H1 (cell line): ENCODE measurements around the gene NKX2-4. TPM values are rescaled to one million over a fixed set of nuclear protein-coding genes. Genes with fewer than 3 reads are reported as not detected.

Experiments
- CTCF ChIA-PET: fragments of 300-600 bp; sonication (Branson Sonifier 250); formaldehyde crosslinking; loops from one replicate; lab custom pipeline; 2021; ENCODE audit not compliant: partially characterized antibody; lab: Charles Lee
- POLR2A ChIA-PET: fragments of 300-600 bp; sonication (Branson Sonifier 250); formaldehyde crosslinking; loops from one replicate; lab custom pipeline; 2021; ENCODE audit warnings: inconsistent platforms; ENCODE audit not compliant: partially characterized antibody; lab: Charles Lee
- DNase-seq, 2 experiments: peaks; one replicate each; pipeline versions ENCODE4 v3.0.0 to v3.0.0-alpha.2; 2010 to 2022; ENCODE audit warnings: low spot score in 2 of 2, low read depth in 1 of 2, mixed read lengths in 1 of 2
- FAIRE-seq: peaks from 2 replicates; lab custom pipeline; 2011; peaks lifted over from hg19 to GRCh38; lab: Jason Lieb, UNC
- H2AFZ ChIP-seq: 2 replicates; pipeline ENCODE4 v1.8.1; 2012; ENCODE audit warnings: low read length, inconsistent platforms
- H2AK5ac ChIP-seq: 2 replicates; pipeline ENCODE4 v1.6.1; 2013; ENCODE audit warnings: low read depth, low read length
- H2BK120ac ChIP-seq: replicated peaks from 2 replicates; pipeline ENCODE3; 2013; ENCODE audit warnings: low read depth, low read length, inconsistent platforms
- H2BK12ac ChIP-seq: 2 replicates; pipeline ENCODE4 v1.6.1; 2013; ENCODE audit warnings: low read depth, low read length
- H2BK15ac ChIP-seq: 2 replicates; pipeline ENCODE4 v1.6.1; 2013; ENCODE audit warnings: low read length
- H2BK20ac ChIP-seq: 2 replicates; pipeline ENCODE4 v1.6.1; 2013; ENCODE audit warnings: low read length
- H2BK5ac ChIP-seq: 2 replicates; pipeline ENCODE4 v1.6.1; 2013; ENCODE audit warnings: low read depth, low read length
- H3K14ac ChIP-seq: 2 replicates; pipeline ENCODE4 v1.6.1; 2013; ENCODE audit warnings: inconsistent platforms; ENCODE audit not compliant: insufficient read length
- H3K18ac ChIP-seq: 2 replicates; pipeline ENCODE4 v1.6.1; 2013; ENCODE audit warnings: low read length; ENCODE audit errors: extremely low read depth
- H3K23ac ChIP-seq: 2 replicates; pipeline ENCODE4 v1.6.1; 2013; ENCODE audit warnings: inconsistent platforms; ENCODE audit not compliant: insufficient read length
- H3K23me2 ChIP-seq: 2 replicates; pipeline ENCODE4 v1.6.1; 2013; ENCODE audit warnings: low read depth, low read length
- H3K27ac ChIP-seq: 2 replicates; pipeline ENCODE4 v1.6.1; 2011; ENCODE audit warnings: low read depth, low read length, inconsistent platforms
- H3K27me3 ChIP-seq, 4 experiments: replicated peaks in 1 of 4; 1 replicate in 1 of 4; 2 replicates in 3 of 4; pipeline versions ENCODE4 v1.6.1 to v1.8.1; 2011 to 2013; ENCODE audit warnings: low read length in 3 of 4, mild to moderate bottlenecking in 3 of 4, inconsistent platforms in 2 of 4, mixed read lengths in 2 of 4, moderate library complexity in 1 of 4; ENCODE audit not compliant: control insufficient read depth in 3 of 4, insufficient read depth in 3 of 4; ENCODE audit errors: extremely low read depth in 1 of 4
- H3K36me3 ChIP-seq, 4 experiments: 2 replicates each; pipeline versions ENCODE4 v1.6.1 to v1.8.1; 2011 to 2013; ENCODE audit warnings: mild to moderate bottlenecking in 4 of 4, low read length in 3 of 4, moderate library complexity in 2 of 4, control low read depth in 1 of 4, inconsistent platforms in 1 of 4; ENCODE audit not compliant: insufficient read depth in 4 of 4, control insufficient read depth in 2 of 4
- H3K4ac ChIP-seq: replicated peaks from 2 replicates; pipeline ENCODE3; 2013; ENCODE audit warnings: low read length, low read depth, mixed read lengths, inconsistent platforms; ENCODE audit not compliant: insufficient read length
- H3K4me1 ChIP-seq, 4 experiments: replicated peaks in 1 of 4; 1 replicate in 1 of 4; 2 replicates in 3 of 4; pipeline versions ENCODE4 v1.6.1 to v1.8.1; 2011 to 2013; ENCODE audit warnings: low read length in 3 of 4, inconsistent platforms in 2 of 4, mixed read lengths in 1 of 4; ENCODE audit not compliant: insufficient read depth in 4 of 4, control insufficient read depth in 3 of 4
- H3K4me2 ChIP-seq, 2 experiments: 2 replicates each; pipeline versions ENCODE4 v1.6.1 to v1.8.1; 2011 to 2013; ENCODE audit warnings: low read depth in 2 of 2, low read length in 2 of 2, control low read depth in 1 of 2, inconsistent platforms in 1 of 2, mild to moderate bottlenecking in 1 of 2; ENCODE audit not compliant: insufficient read depth in 1 of 2
- H3K4me3 ChIP-seq, 4 experiments: fragments of 200-600, 300-600 bp in 1 of 4; sonication (generic), shearing (Covaris generic), sonication (Bioruptor Twin) in 1 of 4; 2 replicates each; pipeline versions ENCODE4 v1.5.1 to v1.8.1; 2011 to 2016; ENCODE audit warnings: low read length in 4 of 4, low read depth in 3 of 4, control low read depth in 2 of 4, inconsistent platforms in 2 of 4, mild to moderate bottlenecking in 2 of 4, mixed read lengths in 1 of 4, moderate library complexity in 1 of 4; ENCODE audit not compliant: insufficient read depth in 2 of 4; ENCODE audit errors: extremely low read depth in 1 of 4
- H3K56ac ChIP-seq: replicated peaks from 2 replicates; pipeline ENCODE3; 2013; ENCODE audit warnings: low read depth, mild to moderate bottlenecking, mixed read lengths, low read length, inconsistent platforms; ENCODE audit not compliant: insufficient read length
- H3K79me1 ChIP-seq: 2 replicates; pipeline ENCODE4 v1.6.1; 2013; ENCODE audit warnings: low read depth, low read length, control low read depth
- H3K79me2 ChIP-seq, 2 experiments: 2 replicates each; pipeline versions ENCODE4 v1.6.1 to v1.8.1; 2012 to 2013; ENCODE audit warnings: low read length in 2 of 2, mild to moderate bottlenecking in 2 of 2, inconsistent platforms in 1 of 2; ENCODE audit not compliant: insufficient read depth in 2 of 2, control insufficient read depth in 1 of 2
- H3K9ac ChIP-seq, 4 experiments: replicated peaks in 1 of 4; 1 replicate in 1 of 4; 2 replicates in 3 of 4; pipeline versions ENCODE4 v1.6.1 to v1.8.1; 2011 to 2013; ENCODE audit warnings: low read depth in 3 of 4, low read length in 3 of 4, control low read depth in 2 of 4, mild to moderate bottlenecking in 2 of 4, moderate library complexity in 2 of 4, inconsistent platforms in 1 of 4; ENCODE audit errors: extremely low read depth in 1 of 4
- H3K9me3 ChIP-seq, 2 experiments: 2 replicates each; pipeline versions ENCODE4 v1.6.1 to v1.8.1; 2012 to 2013; ENCODE audit warnings: mild to moderate bottlenecking in 2 of 2, moderate library complexity in 2 of 2, control low read depth in 1 of 2, inconsistent platforms in 1 of 2, low read depth in 1 of 2, low read length in 1 of 2, mixed read lengths in 1 of 2; ENCODE audit not compliant: insufficient read depth in 2 of 2
- H4K20me1 ChIP-seq, 2 experiments: replicated peaks in 1 of 2; 2 replicates each; pipeline versions ENCODE3 to v1.8.1; 2011 to 2013; ENCODE audit warnings: inconsistent platforms in 2 of 2, low read length in 2 of 2, mild to moderate bottlenecking in 1 of 2; ENCODE audit not compliant: insufficient read depth in 2 of 2, control insufficient read depth in 1 of 2
- H4K5ac ChIP-seq: 2 replicates; pipeline ENCODE4 v1.6.1; 2013; ENCODE audit warnings: low read length, low read depth, mixed read lengths, inconsistent platforms; ENCODE audit not compliant: insufficient read length
- H4K8ac ChIP-seq: 2 replicates; pipeline ENCODE4 v1.8.0; 2013; ENCODE audit warnings: mild to moderate bottlenecking, moderate library complexity, low read length, inconsistent platforms; ENCODE audit not compliant: insufficient read depth; ENCODE audit errors: extremely low read depth
- H4K91ac ChIP-seq: replicated peaks from 2 replicates; pipeline ENCODE3; 2013; ENCODE audit warnings: low read length, mixed read lengths, inconsistent platforms; ENCODE audit not compliant: insufficient read length
- BCL11A ChIP-seq, 2 experiments: IDR thresholded peaks; one replicate each; pipeline ENCODE4 v1.6.1; 2011; ENCODE audit warnings: low read depth in 2 of 2, low read length in 2 of 2, mild to moderate bottlenecking in 2 of 2
- CBX8 ChIP-seq: fragments of 300-800, 300-1000 bp; sonication (generic); IDR thresholded peaks from 2 replicates; pipeline ENCODE4 v1.7.1; 2016; ENCODE audit warnings: low read depth, low read length, borderline replicate concordance
- CHD2 ChIP-seq: IDR thresholded peaks from 2 replicates; pipeline ENCODE4 v1.6.1; 2012; ENCODE audit warnings: low read length, improper control_type of control experiment
- CTBP2 ChIP-seq: IDR thresholded peaks from 2 replicates; pipeline ENCODE4 v1.7.0; 2011; ENCODE audit warnings: borderline replicate concordance, mild to moderate bottlenecking, moderate library complexity, mixed read lengths, low read length; ENCODE audit not compliant: insufficient read depth, insufficient read length
- EZH2 ChIP-seq: fragments of 200-600 bp; sonication (generic); IDR thresholded peaks from 2 replicates; pipeline ENCODE4 v1.7.1; 2012; ENCODE audit warnings: low read depth, mild to moderate bottlenecking, moderate library complexity, low read length, inconsistent platforms; ENCODE audit not compliant: severe bottlenecking
- NANOG ChIP-seq: IDR thresholded peaks from 2 replicates; pipeline ENCODE4 v1.6.1; 2011; ENCODE audit warnings: low read length, low read depth, mild to moderate bottlenecking, inconsistent platforms; ENCODE audit not compliant: insufficient read depth, poor library complexity, severe bottlenecking
- NRF1 ChIP-seq: IDR thresholded peaks from 2 replicates; pipeline ENCODE4 v1.6.1; 2011; ENCODE audit warnings: mild to moderate bottlenecking, low read depth, low read length, improper control_type of control experiment
- SP2 ChIP-seq: IDR thresholded peaks from 2 replicates; pipeline ENCODE4 v1.6.1; 2012; ENCODE audit warnings: mild to moderate bottlenecking, low read length, inconsistent platforms
- SUZ12 ChIP-seq: fragments of 200-600 bp; sonication (generic); IDR thresholded peaks from 2 replicates; pipeline ENCODE4 v1.6.1; 2012; ENCODE audit warnings: mild to moderate bottlenecking, inconsistent platforms, low read length, moderate library complexity, mixed read lengths
- WGBS, 2 experiments: shearing (Covaris generic) in 1 of 2; methylation state at CpG; one replicate each; pipeline versions ENCODE4 v1.1.6 to v1.1.7; 2013 to 2015; ENCODE audit warnings: low lambda C conversion rate in 2 of 2, mixed read lengths in 2 of 2, inconsistent platforms in 1 of 2, low coverage in 1 of 2, missing lambda C conversion rate in 1 of 2; ENCODE audit not compliant: insufficient replicate concordance in 2 of 2, insufficient coverage in 1 of 2, insufficient read length in 1 of 2; ENCODE audit errors: extremely low coverage in 1 of 2, missing lambda C conversion rate in 1 of 2; 5-methylcytosine and 5-hydroxymethylcytosine counted together
- polyA plus RNA-seq, 7 experiments: library from polyadenylated mRNA; depleted of rRNA in 3 of 7; stranded (reverse) in 5 of 7; unstranded in 2 of 7; fragments of >200 nt in 5 of 7; fragments of 200-250 nt in 2 of 7; gene quantifications; 1 replicate in 5 of 7; 2 replicates in 1 of 7; 4 replicates in 1 of 7; pipeline versions ENCODE4 v1.2.1 to v1.2.3, GENCODE V29; 2011 to 2013; ENCODE audit warnings: missing spikeins in 2 of 7, mixed read lengths in 2 of 7
- total RNA-seq: library from RNA; stranded (reverse); fragmentation: NEBNext Ultra II Directional; extraction: Animal tissue kit (Norgen Biotek cat#: 25700); gene quantifications from 2 replicates; pipeline ENCODE4 v1.2.1, GENCODE V29; 2021

The NKX2-4 gene
- total and polyA plus RNA-seq, 2 of the 8 experiments (the other 6 are each of a cell fraction or from before 2014, with no cell fraction given): 0.12 to 0.37 TPM

- Histone ChIP-seq H4K91ac (no peak overlapping the region), H3K14ac (no peak overlapping the region), H4K20me1 (peaks cover 0 to 7% of the 10 kb centered on the region in 2 experiments), H3K23ac (no peak overlapping the region), H2BK12ac (no peak overlapping the region), H2AFZ (no peak overlapping the region), H4K5ac (no peak overlapping the region), H2BK15ac (no peak overlapping the region), H3K4me3 (no peak overlapping the region), H3K79me1 (no peaks in the 10 kb centered on the region), H3K4me1 (no peaks in the 10 kb centered on the region; a peak in 1 of 7 replicates), H2BK5ac (no peak overlapping the region), H3K4me2 (no peak overlapping the region), H3K36me3 (peaks cover 0 to 16% (median 4%) of the 10 kb centered on the region in 4 experiments; a peak in 3 of 8 replicates), H3K18ac (no peak overlapping the region), H3K9me3 (peaks cover 0 to 9% of the 10 kb centered on the region in 2 experiments; a peak in 1 of 4 replicates), H4K8ac (no peak overlapping the region), H3K9ac (no peak overlapping the region), H3K23me2 (peaks cover 3% of the 10 kb centered on the region; the same call in 1 of the 2 replicates), H2BK120ac (no peak overlapping the region), H2AK5ac (no peak overlapping the region), H3K56ac (no peak overlapping the region), H3K4ac (no peak overlapping the region), H3K79me2 (no peaks in the 10 kb centered on the region), H2BK20ac (no peak overlapping the region), H3K27ac (no peak overlapping the region), H3K27me3 (peaks cover 51 to 81% (median 70%) of the 10 kb centered on the region in 4 experiments)
- ChIA-PET CTCF (interaction anchor here (1.2 kb wide), 1 partner anchor 106 kb away, joined by 3 read pairs; no protein-coding TSS in a partner anchor), POLR2A (interaction anchor here (1.4 kb wide), 1 partner anchor 111 kb away, joined by 4 read pairs; no protein-coding TSS in a partner anchor)
- TF ChIP-seq NRF1 (no peak), CHD2 (no peak), CTBP2 (no peak), BCL11A (IDR thresholded peaks at IDR 0.05; ENCODE audit: low read depth in 2 of 2, low read length in 2 of 2) (no peak), EZH2 (no peak), CBX8 (peak; percentile 62; the same call in 1 of the 2 replicates), SP2 (no peak), SUZ12 (peak; percentile 15; the same call in 1 of the 2 replicates), NANOG (no peak)
- WGBS, 2 experiments: 49% methylated on average over 4 of the region's 4 CpGs; no CpG with 5 or more reads in 1 of the 2 experiments
- FAIRE-seq (no peak), DNase-seq (no peak)
Observed at GRCh38 chr20:21393816-21394519, 3.4 kb downstream of the NKX2-4 start.
